Measurements from ENCODE around the gene DNAJC18.

DNA sequence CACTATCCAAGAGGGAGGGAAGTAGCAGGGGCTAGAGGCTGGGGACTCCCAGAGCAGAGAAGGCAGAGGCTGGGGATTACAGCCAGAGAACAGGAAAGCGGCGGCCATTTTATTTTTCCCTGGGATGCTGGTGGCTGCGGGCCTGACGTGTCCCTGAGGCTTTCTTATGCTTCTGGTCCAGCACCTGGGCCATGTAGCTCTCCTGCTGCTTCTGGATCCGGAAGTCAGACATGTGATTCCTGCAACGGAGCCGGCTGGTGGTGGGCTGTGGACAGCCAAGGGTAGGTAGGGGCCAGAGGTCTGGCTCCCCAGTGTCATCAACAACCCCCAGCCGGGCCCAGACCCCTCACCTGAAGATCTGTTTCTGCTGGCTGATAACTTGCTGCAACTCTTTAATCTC, 42.6 kb downstream of the DNAJC18 start:
- TF ChIP-seq RAD21 (IDR thresholded peaks at IDR 0.05; ENCODE audit: low read length) (no peak), POLR2A (IDR thresholded peaks at IDR 0.05; ENCODE audit: low read depth, low read length) (no peak), SMC3 (IDR thresholded peaks at IDR 0.05; ENCODE audit: low read depth, low read length) (no peak), MXI1 (IDR thresholded peaks at IDR 0.05; ENCODE audit: borderline replicate concordance, low read depth, low read length) (no peak), BHLHE40 (IDR thresholded peaks at IDR 0.05; ENCODE audit: low read depth, low read length) (no peak), RFX5 (IDR thresholded peaks at IDR 0.05; ENCODE audit: low read depth, low read length) (no peak)
- TF ChIP-seq, protein P1, sequence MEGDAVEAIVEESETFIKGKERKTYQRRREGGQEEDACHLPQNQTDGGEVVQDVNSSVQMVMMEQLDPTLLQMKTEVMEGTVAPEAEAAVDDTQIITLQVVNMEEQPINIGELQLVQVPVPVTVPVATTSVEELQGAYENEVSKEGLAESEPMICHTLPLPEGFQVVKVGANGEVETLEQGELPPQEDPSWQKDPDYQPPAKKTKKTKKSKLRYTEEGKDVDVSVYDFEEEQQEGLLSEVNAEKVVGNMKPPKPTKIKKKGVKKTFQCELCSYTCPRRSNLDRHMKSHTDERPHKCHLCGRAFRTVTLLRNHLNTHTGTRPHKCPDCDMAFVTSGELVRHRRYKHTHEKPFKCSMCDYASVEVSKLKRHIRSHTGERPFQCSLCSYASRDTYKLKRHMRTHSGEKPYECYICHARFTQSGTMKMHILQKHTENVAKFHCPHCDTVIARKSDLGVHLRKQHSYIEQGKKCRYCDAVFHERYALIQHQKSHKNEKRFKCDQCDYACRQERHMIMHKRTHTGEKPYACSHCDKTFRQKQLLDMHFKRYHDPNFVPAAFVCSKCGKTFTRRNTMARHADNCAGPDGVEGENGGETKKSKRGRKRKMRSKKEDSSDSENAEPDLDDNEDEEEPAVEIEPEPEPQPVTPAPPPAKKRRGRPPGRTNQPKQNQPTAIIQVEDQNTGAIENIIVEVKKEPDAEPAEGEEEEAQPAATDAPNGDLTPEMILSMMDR (conservative IDR thresholded peaks at IDR 0.05; ENCODE audit: low read depth, low read length) = no peak
